Measurements from ENCODE around the gene OR4X2. TPM values are rescaled to one million over a fixed set of nuclear protein-coding genes. Genes with fewer than 3 reads are reported as not detected.
"Not testable (repeated sequence)": the region's sequence is repeated elsewhere in the genome, so short reads cannot be mapped to it uniquely, and the experiment has no call there.

The OR4X2 gene
- total RNA-seq, 1 experiment from 2014 or later: not detected

- no peak for DNase-seq (ENCODE audit: unreplicated experiment)
- TF ChIP-seq, protein P1, sequence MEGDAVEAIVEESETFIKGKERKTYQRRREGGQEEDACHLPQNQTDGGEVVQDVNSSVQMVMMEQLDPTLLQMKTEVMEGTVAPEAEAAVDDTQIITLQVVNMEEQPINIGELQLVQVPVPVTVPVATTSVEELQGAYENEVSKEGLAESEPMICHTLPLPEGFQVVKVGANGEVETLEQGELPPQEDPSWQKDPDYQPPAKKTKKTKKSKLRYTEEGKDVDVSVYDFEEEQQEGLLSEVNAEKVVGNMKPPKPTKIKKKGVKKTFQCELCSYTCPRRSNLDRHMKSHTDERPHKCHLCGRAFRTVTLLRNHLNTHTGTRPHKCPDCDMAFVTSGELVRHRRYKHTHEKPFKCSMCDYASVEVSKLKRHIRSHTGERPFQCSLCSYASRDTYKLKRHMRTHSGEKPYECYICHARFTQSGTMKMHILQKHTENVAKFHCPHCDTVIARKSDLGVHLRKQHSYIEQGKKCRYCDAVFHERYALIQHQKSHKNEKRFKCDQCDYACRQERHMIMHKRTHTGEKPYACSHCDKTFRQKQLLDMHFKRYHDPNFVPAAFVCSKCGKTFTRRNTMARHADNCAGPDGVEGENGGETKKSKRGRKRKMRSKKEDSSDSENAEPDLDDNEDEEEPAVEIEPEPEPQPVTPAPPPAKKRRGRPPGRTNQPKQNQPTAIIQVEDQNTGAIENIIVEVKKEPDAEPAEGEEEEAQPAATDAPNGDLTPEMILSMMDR (IDR thresholded peaks at IDR 0.05; ENCODE audit: unreplicated experiment): no peak
- Mint-ChIP-seq H3K27ac (ENCODE audit: low read depth, unreplicated experiment) (no peak overlapping the region), H3K9me3 (ENCODE audit: unreplicated experiment) (peaks cover 7% of the 10 kb centered on the region), H3K36me3 (ENCODE audit: insufficient read depth, unreplicated experiment) (no peaks in the 10 kb centered on the region), H3K4me3 (ENCODE audit: unreplicated experiment) (no peak overlapping the region), H3K27me3 (ENCODE audit: insufficient read depth, unreplicated experiment) (no peaks in the 10 kb centered on the region), H3K4me1 (ENCODE audit: insufficient read depth, unreplicated experiment) (no peaks in the 10 kb centered on the region)
- no TSS peak for BruUV-seq (replicated peaks)
- POLR2A ChIA-PET: no interaction called here
- intact Hi-C loops (cut with micrococcal nuclease): no loop called here
- CTCF ChIA-PET: interaction anchor here (0.6 kb wide), 2 partner anchors 72 to 1017 kb away, joined by 3 read pairs; no protein-coding TSS in a partner anchor
Measured at GRCh38 chr11:48228761-48229160, 16.1 kb upstream of the OR4X2 start.

- POLR2A ChIA-PET; H3K27ac Mint-ChIP-seq (ENCODE audit: low read depth, unreplicated experiment); H3K4me3 Mint-ChIP-seq (ENCODE audit: unreplicated experiment); DNase-seq (ENCODE audit: unreplicated experiment); BruUV-seq (replicated peaks); intact Hi-C loops (cut with micrococcal nuclease); H3K9me3 Mint-ChIP-seq (ENCODE audit: unreplicated experiment); H3K4me1 Mint-ChIP-seq (ENCODE audit: insufficient read depth, unreplicated experiment); H3K27me3 Mint-ChIP-seq (ENCODE audit: insufficient read depth, unreplicated experiment); H3K36me3 Mint-ChIP-seq (ENCODE audit: insufficient read depth, unreplicated experiment): not testable (repeated sequence)
- CTCF ChIA-PET: interaction anchor here (0.6 kb wide), 1 partner anchor 160 kb away, joined by 3 read pairs; no protein-coding TSS in a partner anchor
Measured at GRCh38 chr11:48230057-48230456, 14.8 kb upstream of the OR4X2 start.

- TF ChIP-seq, protein P1 (IDR thresholded peaks at IDR 0.05; ENCODE audit: unreplicated experiment): no peak
- no peaks in the 10 kb centered on the region for H3K4me1 Mint-ChIP-seq (ENCODE audit: insufficient read depth, unreplicated experiment)
- ChIA-PET POLR2A (no interaction called here), CTCF (no interaction called here)
- DNase-seq (ENCODE audit: unreplicated experiment): no peak
- H3K27ac Mint-ChIP-seq (ENCODE audit: low read depth, unreplicated experiment): no peak overlapping the region
- H3K4me3 Mint-ChIP-seq (ENCODE audit: unreplicated experiment): no peak overlapping the region
- H3K9me3 Mint-ChIP-seq (ENCODE audit: unreplicated experiment): peaks cover 21% of the 10 kb centered on the region
- BruUV-seq (replicated peaks): no TSS peak
- H3K27me3 Mint-ChIP-seq (ENCODE audit: insufficient read depth, unreplicated experiment): no peaks in the 10 kb centered on the region
- no peaks in the 10 kb centered on the region for H3K36me3 Mint-ChIP-seq (ENCODE audit: insufficient read depth, unreplicated experiment)
- intact Hi-C loops (cut with micrococcal nuclease): no loop called here
Measured at GRCh38 chr11:48237727-48238126, 7.2 kb upstream of the OR4X2 start.

- ChIA-PET POLR2A (no interaction called here), CTCF (no interaction called here)
- no TSS peak for BruUV-seq (replicated peaks)
- no peak for DNase-seq (ENCODE audit: unreplicated experiment)
- TF ChIP-seq, protein P1 (IDR thresholded peaks at IDR 0.05; ENCODE audit: unreplicated experiment): no peak
- Mint-ChIP-seq H3K27me3 (ENCODE audit: insufficient read depth, unreplicated experiment) (no peaks in the 10 kb centered on the region), H3K36me3 (ENCODE audit: insufficient read depth, unreplicated experiment) (no peaks in the 10 kb centered on the region), H3K4me1 (ENCODE audit: insufficient read depth, unreplicated experiment) (no peaks in the 10 kb centered on the region), H3K27ac (ENCODE audit: low read depth, unreplicated experiment) (no peak overlapping the region), H3K4me3 (ENCODE audit: unreplicated experiment) (no peak overlapping the region), H3K9me3 (ENCODE audit: unreplicated experiment) (peaks cover 30% of the 10 kb centered on the region)
- intact Hi-C loops (cut with micrococcal nuclease): no loop called here
Measured at GRCh38 chr11:48242501-48242900, 2.4 kb upstream of the OR4X2 start.

GRCh38 chr11:48248902-48249301, 4.0 kb downstream of the OR4X2 start:
- peaks cover 13% of the 10 kb centered on the region for H3K9me3 Mint-ChIP-seq (ENCODE audit: unreplicated experiment)

More at GRCh38 chr11:48248902-48249301, 4.0 kb downstream of the OR4X2 start:
- Mint-ChIP-seq H3K4me3 (ENCODE audit: unreplicated experiment) (no peak overlapping the region), H3K27me3 (ENCODE audit: insufficient read depth, unreplicated experiment) (no peaks in the 10 kb centered on the region), H3K27ac (ENCODE audit: low read depth, unreplicated experiment) (no peak overlapping the region), H3K4me1 (ENCODE audit: insufficient read depth, unreplicated experiment) (no peaks in the 10 kb centered on the region), H3K36me3 (ENCODE audit: insufficient read depth, unreplicated experiment) (no peaks in the 10 kb centered on the region)
- no TSS peak for BruUV-seq (replicated peaks)
- intact Hi-C loops (cut with micrococcal nuclease): no loop called here
- POLR2A ChIA-PET: no interaction called here
- CTCF ChIA-PET: no interaction called here
- DNase-seq (ENCODE audit: unreplicated experiment): no peak
- TF ChIP-seq, protein P1 (IDR thresholded peaks at IDR 0.05; ENCODE audit: unreplicated experiment): no peak

Measured in MCF 10A (cell line).